GM19438 (cell line): ENCODE data around the gene MINPP1.
"Not testable (repeated sequence)": the region's sequence is repeated elsewhere in the genome, so short reads cannot be mapped to it uniquely, and the experiment has no call there.

Source experiments
- ATAC-seq: cut with Tn5 transposase; IDR thresholded peaks from one replicate; pipeline ENCODE4 v1.9.1; 2021; ENCODE audit warnings: low read depth; ENCODE audit not compliant: unreplicated experiment

The MINPP1 gene

GRCh38 chr10:87560495-87561129 lies 55.9 kb downstream of the MINPP1 start:
- ATAC-seq, result no peak

GRCh38 chr10:87562750-87563149 lies 58.1 kb downstream of the MINPP1 start:
- no peak for ATAC-seq

- ATAC-seq, result no peak
Observed at GRCh38 chr10:87565010-87565409, 60.3 kb downstream of the MINPP1 start.

- no peak for ATAC-seq
Observed at GRCh38 chr10:87575851-87576250, 71.2 kb downstream of the MINPP1 start.

GRCh38 chr10:87578160-87578841 lies 73.6 kb downstream of the MINPP1 start:
- ATAC-seq, result no peak

- ATAC-seq, result no peak
Observed at GRCh38 chr10:87578842-87579401, 74.2 kb downstream of the MINPP1 start.

- no peak for ATAC-seq
Observed at GRCh38 chr10:87579563-87579962, 74.9 kb downstream of the MINPP1 start.

GRCh38 chr10:87580016-87580415 lies 75.3 kb downstream of the MINPP1 start:
- no peak for ATAC-seq

- no peak for ATAC-seq
Observed at GRCh38 chr10:87585565-87586514, 81.1 kb downstream of the MINPP1 start.

- ATAC-seq, result no peak
Observed at GRCh38 chr10:87589645-87590051, 85.0 kb downstream of the MINPP1 start.

GRCh38 chr10:87590705-87591588 lies 86.3 kb downstream of the MINPP1 start:
- no peak for ATAC-seq

- no peak for ATAC-seq
Observed at GRCh38 chr10:87591589-87591886, 86.8 kb downstream of the MINPP1 start.

- not testable (repeated sequence) for ATAC-seq
Observed at GRCh38 chr10:87592920-87593319, 88.2 kb downstream of the MINPP1 start.

GRCh38 chr10:87593702-87594101 lies 89.0 kb downstream of the MINPP1 start:
- no peak for ATAC-seq

- no peak for ATAC-seq
Observed at GRCh38 chr10:87594181-87594580, 89.5 kb downstream of the MINPP1 start.

GRCh38 chr10:87594864-87595263 lies 90.2 kb downstream of the MINPP1 start:
- no peak for ATAC-seq

- no peak for ATAC-seq
Observed at GRCh38 chr10:87596351-87596750, 91.7 kb downstream of the MINPP1 start.

GRCh38 chr10:87598700-87599099 lies 94.0 kb downstream of the MINPP1 start:
- ATAC-seq, result no peak

GRCh38 chr10:87600581-87600980 lies 95.9 kb downstream of the MINPP1 start:
- ATAC-seq, result no peak
